GM12878 (cell line): ENCODE measurements around the gene DMAC2. TPM values are rescaled to one million over a fixed set of nuclear protein-coding genes. Genes with fewer than 3 reads are reported as not detected.

Source experiments
- ATAC-seq: fragments of 200-7000 bp; cut with Tn5 transposase; 3 replicates; pipeline ENCODE4 v1.9.1; 2020; ENCODE audit warnings: mild to moderate bottlenecking, moderate library complexity
- BruUV-seq: library from RNA; stranded (reverse); fragments of 400-500 nt; replicated peaks from 2 replicates; lab custom pipeline; 2021; lab: Mats Ljungman, UMichigan
- CTCF ChIA-PET: fragments of 300-600 bp; sonication (Branson Sonifier 250); formaldehyde crosslinking; extraction: SDS; loops from one replicate; lab custom pipeline; 2021; ENCODE audit warnings: inconsistent platforms; lab: Yijun Ruan, JAX
- POLR2A ChIA-PET: fragments of 350-600 bp; formaldehyde crosslinking; extraction: SDS; loops from one replicate; lab custom pipeline; 2021; ENCODE audit warnings: inconsistent platforms; lab: Charles Lee
- RAD21 ChIA-PET: fragments of 300-600 bp; sonication (Branson Sonifier 250); formaldehyde crosslinking; loops from one replicate; lab custom pipeline; 2023; ENCODE audit warnings: antibody characterized with exemption; ENCODE audit not compliant: unreplicated experiment; lab: Charles Lee
- SMC1A ChIA-PET: fragments of 300-600 bp; sonication (Branson Sonifier 250); formaldehyde crosslinking; loops from one replicate; lab custom pipeline; 2023; ENCODE audit not compliant: unreplicated experiment, uncharacterized antibody; lab: Charles Lee
- DNase-seq: peaks from one replicate; pipeline ENCODE4 v3.0.0-alpha.2; 2011; ENCODE audit warnings: low read depth, low spot score
- FAIRE-seq: peaks from 3 replicates; lab custom pipeline; 2011; peaks lifted over from hg19 to GRCh38; lab: Jason Lieb, UNC
- H2AFZ ChIP-seq: 2 replicates; pipeline ENCODE4 v1.6.0; 2011; ENCODE audit warnings: low read depth, low read length, control low read depth; ENCODE audit not compliant: control insufficient read depth
- H3K27ac ChIP-seq: 2 replicates; pipeline ENCODE4 v1.5.1; 2011; ENCODE audit warnings: control low read depth; ENCODE audit not compliant: control insufficient read depth, insufficient read depth
- H3K27me3 ChIP-seq, 2 experiments: replicated peaks in 1 of 2; 2 replicates each; pipeline versions ENCODE4 v1.6.0 to v1.6.1; 2011; ENCODE audit warnings: low read length in 1 of 2; ENCODE audit not compliant: control insufficient read depth in 2 of 2, insufficient read depth in 2 of 2
- H3K36me3 ChIP-seq, 2 experiments: 2 replicates each; pipeline ENCODE4 v1.5.1; 2011; ENCODE audit warnings: low read length in 1 of 2; ENCODE audit not compliant: control insufficient read depth in 2 of 2, insufficient read depth in 2 of 2
- H3K4me1 ChIP-seq: 2 replicates; pipeline ENCODE4 v1.6.1; 2011; ENCODE audit warnings: mild to moderate bottlenecking, low read length, moderate library complexity, mixed read lengths; ENCODE audit not compliant: control insufficient read depth, insufficient read depth
- H3K4me2 ChIP-seq: 2 replicates; pipeline ENCODE4 v1.6.0; 2011; ENCODE audit warnings: control low read depth; ENCODE audit not compliant: control insufficient read depth, insufficient read depth
- H3K4me3 ChIP-seq: fragments of 200-600 bp; sonication (generic); 2 replicates; pipeline ENCODE4 v1.5.1; 2016
- H3K79me2 ChIP-seq: 2 replicates; pipeline ENCODE4 v1.6.0; 2011; ENCODE audit warnings: low read length; ENCODE audit not compliant: control insufficient read depth, insufficient read depth
- H3K9ac ChIP-seq: 2 replicates; pipeline ENCODE4 v1.8.0; 2011; ENCODE audit warnings: low read length, control low read depth, mixed read lengths; ENCODE audit not compliant: control insufficient read depth, insufficient read depth
- H3K9me3 ChIP-seq: replicated peaks from 3 replicates; pipeline ENCODE4 v1.5.1; 2011; ENCODE audit warnings: mild to moderate bottlenecking, low read length; ENCODE audit not compliant: control insufficient read depth, insufficient read depth
- H4K20me1 ChIP-seq: 2 replicates; pipeline ENCODE4 v1.6.0; 2011; ENCODE audit not compliant: control insufficient read depth, insufficient read depth
- BMI1 ChIP-seq: fragments of 450-650 bp; IDR thresholded peaks from 2 replicates; pipeline ENCODE4 v1.6.1; 2016; ENCODE audit warnings: mild to moderate bottlenecking, moderate library complexity, borderline replicate concordance
- CHD2 ChIP-seq: IDR thresholded peaks from 2 replicates; pipeline ENCODE4 v1.6.1; 2011; ENCODE audit warnings: low read depth, low read length, improper control_type of control experiment, borderline replicate concordance
- FOXK2 ChIP-seq: fragments of 450-650 bp; IDR thresholded peaks from 2 replicates; pipeline ENCODE4 v1.6.1; 2017; ENCODE audit warnings: mild to moderate bottlenecking, moderate library complexity
- HDAC2 ChIP-seq: fragments of 200-600 bp; sonication (generic); IDR thresholded peaks from 2 replicates; pipeline ENCODE4 v1.6.1; 2017
- HSF1 ChIP-seq: fragments of 150-350 bp; IDR thresholded peaks from 2 replicates; pipeline ENCODE4 v1.6.1; 2014; ENCODE audit warnings: mild to moderate bottlenecking, low read depth, low read length
- IRF5 ChIP-seq: fragments of 450-650 bp; IDR thresholded peaks from 2 replicates; pipeline ENCODE4 v1.6.1; 2017; ENCODE audit warnings: borderline replicate concordance
- JUNB ChIP-seq: IDR thresholded peaks from 2 replicates; pipeline ENCODE4 v1.6.1; 2016; ENCODE audit warnings: antibody characterized with exemption, mild to moderate bottlenecking
- PAX5 ChIP-seq: IDR thresholded peaks from 2 replicates; pipeline ENCODE4 v1.6.1; 2011; ENCODE audit warnings: low read depth, low read length, borderline replicate concordance
- REST ChIP-seq: IDR thresholded peaks from 2 replicates; pipeline ENCODE4 v1.6.1; 2012; ENCODE audit warnings: mild to moderate bottlenecking, low read depth, low read length
- RFX5 ChIP-seq: IDR thresholded peaks from 2 replicates; pipeline ENCODE4 v1.6.1; 2011; ENCODE audit warnings: low read depth, low read length, improper control_type of control experiment
- SMC3 ChIP-seq: IDR thresholded peaks from 2 replicates; pipeline ENCODE4 v1.6.1; 2011; ENCODE audit warnings: low read length, improper control_type of control experiment, borderline replicate concordance
- SUPT20H ChIP-seq: IDR thresholded peaks from 2 replicates; pipeline ENCODE4 v1.6.1; 2011; ENCODE audit warnings: low read depth, mild to moderate bottlenecking, low read length, moderate library complexity, borderline replicate concordance; ENCODE audit not compliant: control insufficient read depth
- USF2 ChIP-seq: IDR thresholded peaks from 2 replicates; pipeline ENCODE4 v1.6.1; 2011; ENCODE audit warnings: low read depth, low read length, improper control_type of control experiment, borderline replicate concordance
- WRNIP1 ChIP-seq: IDR thresholded peaks from 2 replicates; pipeline ENCODE4 v1.6.1; 2011; ENCODE audit warnings: low read depth, low read length, improper control_type of control experiment, borderline replicate concordance
- YY1 ChIP-seq: IDR thresholded peaks from 2 replicates; pipeline ENCODE4 v1.6.1; 2011; ENCODE audit warnings: low read depth, mild to moderate bottlenecking, low read length
- ZNF384 ChIP-seq: IDR thresholded peaks from 2 replicates; pipeline ENCODE4 v1.6.1; 2012; ENCODE audit warnings: low read depth, mild to moderate bottlenecking, low read length, improper control_type of control experiment, borderline replicate concordance
- ZSCAN29 ChIP-seq: fragments of 450-650 bp; IDR thresholded peaks from 2 replicates; pipeline ENCODE4 v1.6.1; 2017; ENCODE audit warnings: mild to moderate bottlenecking, moderate library complexity
- WGBS: methylation state at CpG from one replicate; pipeline ENCODE4 v1.1.6; 2016; ENCODE audit warnings: low lambda C conversion rate; ENCODE audit not compliant: insufficient replicate concordance, insufficient coverage; ENCODE audit errors: missing lambda C conversion rate; 5-methylcytosine and 5-hydroxymethylcytosine counted together
- in situ Hi-C: fragments of 300-500 bp; cut with MboI; formaldehyde crosslinking; loops from 9 replicates; pipeline ENCODE4 v1.14.3; 2018; ENCODE audit warnings: mixed read lengths
- intact Hi-C: fragments of 100-400 bp; cut with micrococcal nuclease; formaldehyde crosslinking; loops from one replicate; pipeline ENCODE4 v1.14.2; 2022; ENCODE audit not compliant: unreplicated experiment
- polyA plus RNA-seq, 11 experiments: library from polyadenylated mRNA; depleted of rRNA in 4 of 11; unstranded in 6 of 11; stranded (reverse) in 5 of 11; fragments of >200 nt; fragmentation: Nextera tagmentation in 4 of 11; fragmentation: Illumina TruSeq in 1 of 11; extraction: Ambion mirVana in 4 of 11; extraction: Trizol in 1 of 11; gene quantifications; 1 replicate in 1 of 11; 2 replicates in 10 of 11; pipeline versions ENCODE4 v1.2.1 to v1.2.3, GENCODE V29; 2011 to 2016; ENCODE audit warnings: inconsistent platforms in 2 of 11, missing spikeins in 2 of 11, low read depth in 1 of 11
- total RNA-seq, 4 experiments: library from RNA; depleted of rRNA in 3 of 4; stranded (reverse); fragments of >200 nt in 3 of 4; fragmentation: Illumina TruSeq in 1 of 4; extraction: Trizol in 1 of 4; gene quantifications; 2 replicates each; pipeline versions ENCODE4 v1.2.1 to v1.2.3, GENCODE V29; 2013 to 2021

The DMAC2 gene
- total and polyA plus RNA-seq, 10 of the 15 experiments (the other 5 are each of a cell fraction or from before 2014, with no cell fraction given), result 10.8 to 57.2 (median 42.7) TPM

- CTCF ChIA-PET, result no interaction called here
- TF ChIP-seq USF2, result no peak
- no peak for TF ChIP-seq PAX5
- TF ChIP-seq SUPT20H, result no peak
- no peak for TF ChIP-seq WRNIP1
- no peak for TF ChIP-seq YY1
- TF ChIP-seq REST, result no peak
- TF ChIP-seq FOXK2, result no peak
- no peak for TF ChIP-seq SMC3
- TF ChIP-seq HSF1, result no peak
- TF ChIP-seq ZNF384, result no peak
- TF ChIP-seq HDAC2, result no peak
- no peak for TF ChIP-seq BMI1
- TF ChIP-seq ZSCAN29, result no peak
- no peak for TF ChIP-seq RFX5
- no peak for TF ChIP-seq CHD2
- TF ChIP-seq IRF5, result no peak
- TF ChIP-seq JUNB, result no peak
These were observed 14.3 kb downstream of the DMAC2 start for GRCh38 chr19:41425174-41426115.

More at GRCh38 chr19:41425174-41426115, 14.3 kb downstream of the DMAC2 start:
- H3K4me3 ChIP-seq, result no peak overlapping the region
- no peaks in the 10 kb centered on the region; the same call in 1 of the 2 replicates for H3K79me2 ChIP-seq
- RAD21 ChIA-PET, result no interaction called here
- no peaks in the 10 kb centered on the region for H3K9me3 ChIP-seq
- in situ Hi-C loops (no loop called here), intact Hi-C loops (no loop called here)
- H3K4me1 ChIP-seq, result peaks cover 9% of the 10 kb centered on the region
- BruUV-seq, result no TSS peak
- POLR2A ChIA-PET, result interaction anchor here (0.5 to 1.1 kb wide), 2 partner anchors 76 to 131 kb away, joined by 3 to 8 read pairs; no protein-coding TSS in a partner anchor
- no peak overlapping the region for H3K27ac ChIP-seq
- H3K27me3 ChIP-seq, result no peaks in the 10 kb centered on the region
- no peak overlapping the region for H3K9ac ChIP-seq
- no peak for FAIRE-seq
- DNase-seq, result no peak
- ATAC-seq, result no peak
- WGBS, result 87% methylated on average over 23 of the region's 28 CpGs
- SMC1A ChIA-PET, result no interaction called here
- H3K4me2 ChIP-seq, result no peak overlapping the region
- peaks cover 4 to 16% of the 10 kb centered on the region in 2 experiments for H3K36me3 ChIP-seq
- H2AFZ ChIP-seq, result no peak overlapping the region
- no peaks in the 10 kb centered on the region; the same call in 1 of the 2 replicates for H4K20me1 ChIP-seq
